Osteoblast (primary cell): Measurements from ENCODE around the gene ARHGEF9. TPM values are rescaled to one million over a fixed set of nuclear protein-coding genes. Genes with fewer than 3 reads are reported as not detected.

ENCODE experiments used
- DNase-seq: peaks from one replicate; pipeline ENCODE4 v3.0.0; 2011; ENCODE audit warnings: low spot score, mixed read lengths; ENCODE audit not compliant: insufficient read length; ENCODE audit errors: missing footprints
- H2AFZ ChIP-seq: 2 replicates; pipeline ENCODE4 v1.6.0; 2011; ENCODE audit warnings: mild to moderate bottlenecking, low read length
- H3K27ac ChIP-seq: 2 replicates; pipeline ENCODE4 v1.5.1; 2011; ENCODE audit warnings: mild to moderate bottlenecking, low read depth, low read length, moderate library complexity
- H3K27me3 ChIP-seq: 2 replicates; pipeline ENCODE4 v1.6.0; 2012; ENCODE audit warnings: mild to moderate bottlenecking, control low read depth, inconsistent platforms, low read length, moderate library complexity; ENCODE audit not compliant: insufficient read depth
- H3K36me3 ChIP-seq: 2 replicates; pipeline ENCODE4 v1.5.1; 2011; ENCODE audit warnings: mild to moderate bottlenecking, low read length, control low read depth, moderate library complexity; ENCODE audit not compliant: insufficient read depth
- H3K4me1 ChIP-seq: 2 replicates; pipeline ENCODE4 v1.5.1; 2011; ENCODE audit warnings: mild to moderate bottlenecking, low read length, control low read depth, moderate library complexity; ENCODE audit not compliant: insufficient read depth
- H3K4me2 ChIP-seq: 2 replicates; pipeline ENCODE4 v1.6.0; 2011; ENCODE audit warnings: mild to moderate bottlenecking, low read length; ENCODE audit not compliant: insufficient read depth
- H3K4me3 ChIP-seq: fragments of 200-600 bp; sonication (generic); 3 replicates; pipeline ENCODE4 v1.5.1; 2012; ENCODE audit warnings: mild to moderate bottlenecking, low read length, inconsistent platforms; ENCODE audit not compliant: insufficient read depth
- H3K79me2 ChIP-seq: 2 replicates; pipeline ENCODE4 v1.6.0; 2012; ENCODE audit warnings: mild to moderate bottlenecking, low read length, control low read depth, inconsistent platforms; ENCODE audit not compliant: insufficient read depth
- H3K9me3 ChIP-seq: 2 replicates; pipeline ENCODE4 v1.5.1; 2011; ENCODE audit warnings: low read depth, low read length, control low read depth
- H4K20me1 ChIP-seq: 2 replicates; pipeline ENCODE4 v1.6.0; 2012; ENCODE audit warnings: mild to moderate bottlenecking, low read length, control low read depth; ENCODE audit not compliant: insufficient read depth
- CTCF ChIP-seq: IDR thresholded peaks from 2 replicates; pipeline ENCODE4 v1.5.1; 2011; ENCODE audit warnings: mild to moderate bottlenecking, low read depth, low read length, moderate library complexity; ENCODE audit errors: extremely low read depth
- total RNA-seq: library from RNA; depleted of rRNA; stranded (reverse); fragments of >200 nt; gene quantifications from 2 replicates; pipeline ENCODE4 v1.2.3, GENCODE V29; 2012

ARHGEF9 gene
- total RNA-seq, 1 donor, result 16.3 TPM

DNA sequence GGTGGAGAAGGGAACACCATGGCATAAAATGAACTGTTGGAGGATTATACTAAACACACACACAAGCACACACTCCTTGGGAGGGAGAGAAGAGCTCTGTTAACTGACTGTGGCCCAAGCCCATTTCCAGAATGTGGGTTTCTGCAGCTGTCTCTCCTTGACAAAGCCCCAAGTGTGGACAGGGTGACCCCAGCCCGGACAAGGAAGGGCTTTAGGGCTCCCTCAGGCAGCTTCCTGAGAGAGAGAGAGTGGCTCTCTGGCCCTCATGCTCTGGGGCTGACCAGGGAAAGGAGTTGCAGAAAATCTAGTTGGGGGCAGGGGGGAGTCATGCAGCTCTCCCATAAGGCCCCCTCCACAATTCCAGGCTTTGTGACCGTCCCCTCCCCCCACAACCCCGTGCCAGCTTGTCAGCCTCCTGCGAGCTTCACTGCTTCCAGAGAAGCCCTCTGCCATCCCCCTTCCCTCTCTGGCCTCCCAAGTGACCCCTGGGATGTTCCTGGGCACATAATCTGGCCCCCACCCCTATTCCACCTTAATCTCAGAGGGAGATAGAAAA lies 590 bp downstream of the ARHGEF9 start:
- no peaks in the 10 kb centered on the region for H3K9me3 ChIP-seq
- H3K79me2 ChIP-seq, result no peaks in the 10 kb centered on the region
- H3K27me3 ChIP-seq, result no peaks in the 10 kb centered on the region
- TF ChIP-seq CTCF, result no peak
- DNase-seq, result peak; percentile 50
- peak overlapping the region; percentile 67 for H3K4me2 ChIP-seq
- no peaks in the 10 kb centered on the region for H3K36me3 ChIP-seq
- H2AFZ ChIP-seq, result peak overlapping the region; percentile 86
- no peak overlapping the region for H3K27ac ChIP-seq
- peak overlapping the region; percentile 68 for H3K4me3 ChIP-seq
- no peaks in the 10 kb centered on the region for H3K4me1 ChIP-seq
- no peaks in the 10 kb centered on the region for H4K20me1 ChIP-seq

GRCh38 chrX:63782515-63782914 lies 2.5 kb downstream of the ARHGEF9 start:
- no peaks in the 10 kb centered on the region for H3K36me3 ChIP-seq
- no peak for TF ChIP-seq CTCF
- no peaks in the 10 kb centered on the region for H4K20me1 ChIP-seq
- no peak overlapping the region for H3K4me3 ChIP-seq
- H2AFZ ChIP-seq, result no peak overlapping the region
- no peak for DNase-seq
- no peaks in the 10 kb centered on the region for H3K9me3 ChIP-seq
- no peaks in the 10 kb centered on the region for H3K79me2 ChIP-seq
- H3K27me3 ChIP-seq, result no peaks in the 10 kb centered on the region
- no peak overlapping the region for H3K27ac ChIP-seq
- no peaks in the 10 kb centered on the region for H3K4me1 ChIP-seq
- no peak overlapping the region for H3K4me2 ChIP-seq

- H3K27ac ChIP-seq, result no peak overlapping the region
- no peaks in the 10 kb centered on the region for H3K27me3 ChIP-seq
- no peak overlapping the region for H2AFZ ChIP-seq
- H4K20me1 ChIP-seq, result no peaks in the 10 kb centered on the region
- H3K4me2 ChIP-seq, result no peak overlapping the region
- TF ChIP-seq CTCF, result no peak
- no peaks in the 10 kb centered on the region for H3K36me3 ChIP-seq
- H3K9me3 ChIP-seq, result no peaks in the 10 kb centered on the region
- H3K4me3 ChIP-seq, result no peak overlapping the region
- H3K4me1 ChIP-seq, result no peaks in the 10 kb centered on the region
- no peaks in the 10 kb centered on the region for H3K79me2 ChIP-seq
- DNase-seq, result no peak
Observed at GRCh38 chrX:63768760-63769159, 16.3 kb downstream of the ARHGEF9 start.

GRCh38 chrX:63765712-63766111 lies 19.3 kb downstream of the ARHGEF9 start:
- Histone ChIP-seq H4K20me1 (no peaks in the 10 kb centered on the region), H3K4me2 (no peak overlapping the region), H3K9me3 (no peaks in the 10 kb centered on the region), H2AFZ (no peak overlapping the region), H3K4me1 (no peaks in the 10 kb centered on the region), H3K36me3 (no peaks in the 10 kb centered on the region), H3K79me2 (no peaks in the 10 kb centered on the region), H3K27me3 (no peaks in the 10 kb centered on the region), H3K4me3 (no peak overlapping the region), H3K27ac (no peak overlapping the region)
- TF ChIP-seq CTCF, result no peak
- DNase-seq, result no peak
